HepG2 (cell line): ENCODE measurements around the gene EPHX1. TPM values are rescaled to one million over a fixed set of nuclear protein-coding genes. Genes with fewer than 3 reads are reported as not detected.
A peak's percentile ranks its signal among the peaks of the same experiment; 100 is the strongest.

ENCODE experiments used
- ATAC-seq: fragments of 200-7000 bp; cut with Tn5 transposase; 3 replicates; pipeline ENCODE4 v1.9.1; 2020; ENCODE audit warnings: mild to moderate bottlenecking, moderate library complexity
- BruUV-seq: library from RNA; stranded (reverse); fragments of 400-500 nt; replicated peaks from 2 replicates; lab custom pipeline; 2021; lab: Mats Ljungman, UMichigan
- CTCF ChIA-PET: fragments of 300-600 bp; formaldehyde crosslinking; extraction: SDS; loops from one replicate; lab custom pipeline; 2021; ENCODE audit warnings: low total read pairs, inconsistent platforms, low intra/inter-chr PET ratio; lab: Yijun Ruan, JAX
- POLR2A ChIA-PET: fragments of 350-600 bp; sonication (Branson Sonifier 250); formaldehyde crosslinking; loops from one replicate; lab custom pipeline; 2020; ENCODE audit warnings: antibody characterized with exemption, inconsistent platforms; lab: Yijun Ruan, JAX
- DNase-seq: peaks from one replicate; pipeline ENCODE4 v3.0.0-alpha.2; 2015; ENCODE audit warnings: low spot score
- FAIRE-seq: peaks from 3 replicates; lab custom pipeline; 2011; peaks lifted over from hg19 to GRCh38; lab: Jason Lieb, UNC
- H2AFZ ChIP-seq: one replicate; pipeline ENCODE4 v1.6.1; 2011; ENCODE audit warnings: low read length, inconsistent platforms
- H3K27ac ChIP-seq: fragments of 300-600 bp; 3 replicates; pipeline ENCODE4 v1.8.0; 2011; ENCODE audit warnings: mixed run types, mild to moderate bottlenecking, mixed read lengths, low read length, inconsistent platforms; ENCODE audit not compliant: insufficient read depth; ENCODE audit errors: extremely low read length
- H3K27me3 ChIP-seq, 2 experiments: fragments of 200-600 bp in 1 of 2; 2 replicates in 1 of 2; 3 replicates in 1 of 2; pipeline versions ENCODE4 v1.6.0 to v1.8.0; 2011; ENCODE audit warnings: low read length in 2 of 2, mild to moderate bottlenecking in 2 of 2, moderate library complexity in 2 of 2, inconsistent platforms in 1 of 2; ENCODE audit not compliant: insufficient read depth in 2 of 2, control insufficient read depth in 1 of 2
- H3K36me3 ChIP-seq, 2 experiments: fragments of 200-600 bp in 1 of 2; replicated peaks in 1 of 2; 2 replicates in 1 of 2; 3 replicates in 1 of 2; pipeline versions ENCODE4 v1.5.1 to v1.8.0; 2011; ENCODE audit warnings: low read length in 2 of 2, inconsistent platforms in 1 of 2; ENCODE audit not compliant: insufficient read depth in 2 of 2, control insufficient read depth in 1 of 2
- H3K4me1 ChIP-seq: 2 replicates; pipeline ENCODE4 v1.5.1; 2012; ENCODE audit warnings: low read length, inconsistent platforms; ENCODE audit not compliant: insufficient read depth
- H3K4me2 ChIP-seq: 2 replicates; pipeline ENCODE4 v1.6.0; 2011; ENCODE audit warnings: low read depth, low read length, inconsistent platforms
- H3K4me3 ChIP-seq, 3 experiments: fragments of 200-600 bp in 1 of 3; sonication (generic), shearing (Covaris generic) in 1 of 3; replicated peaks in 1 of 3; 2 replicates each; pipeline ENCODE4 v1.5.1; 2011 to 2016; ENCODE audit warnings: low read length in 3 of 3, inconsistent platforms in 2 of 3, low read depth in 2 of 3, mild to moderate bottlenecking in 2 of 3, control low read depth in 1 of 3, mixed read lengths in 1 of 3; ENCODE audit not compliant: insufficient read depth in 1 of 3
- H3K79me2 ChIP-seq: one replicate; pipeline ENCODE4 v1.6.1; 2011; ENCODE audit warnings: low read length, inconsistent platforms; ENCODE audit not compliant: insufficient read depth
- H3K9ac ChIP-seq: 2 replicates; pipeline ENCODE4 v1.6.0; 2011; ENCODE audit warnings: mild to moderate bottlenecking, low read depth, low read length, inconsistent platforms; ENCODE audit not compliant: insufficient read depth
- H3K9me3 ChIP-seq: 2 replicates; pipeline ENCODE4 v1.5.1; 2012; ENCODE audit warnings: mild to moderate bottlenecking, low read length
- H4K20me1 ChIP-seq: 2 replicates; pipeline ENCODE4 v1.6.0; 2011; ENCODE audit warnings: inconsistent platforms, mild to moderate bottlenecking, low read length, moderate library complexity; ENCODE audit not compliant: insufficient read depth
- PAXIP1 ChIP-seq: sonication (generic); formaldehyde crosslinking; conservative IDR thresholded peaks from 2 replicates; pipeline ENCODE4 v1.4.0; 2020; ENCODE audit warnings: mild to moderate bottlenecking, missing genetic modification reagents, moderate library complexity
- ZBTB33 ChIP-seq: sonication (generic); formaldehyde crosslinking; IDR thresholded peaks from 2 replicates; pipeline ENCODE4 v1.4.0; 2020; ENCODE audit warnings: missing genetic modification reagents
- ZMAT5 ChIP-seq: sonication (generic); formaldehyde crosslinking; IDR thresholded peaks from 2 replicates; pipeline ENCODE4 v1.5.0; 2020; ENCODE audit warnings: mild to moderate bottlenecking, low read depth, missing genetic modification reagents, borderline replicate concordance
- ZSCAN29 ChIP-seq: sonication (generic); formaldehyde crosslinking; conservative IDR thresholded peaks from 2 replicates; pipeline ENCODE4 v1.4.0; 2020; ENCODE audit warnings: mild to moderate bottlenecking, missing genetic modification reagents
- WGBS: methylation state at CpG from one replicate; pipeline ENCODE4 v1.1.6; 2017; ENCODE audit warnings: low lambda C conversion rate; 5-methylcytosine and 5-hydroxymethylcytosine counted together
- in situ Hi-C: cut with HindIII; loops from 2 replicates; pipeline ENCODE4 v1.10.0; 2017; ENCODE audit warnings: low pct_unique_long_range_greater_than_20kb; ENCODE audit not compliant: extremely low pct_ligation_motif_present
- intact Hi-C: fragments of 100-400 bp; cut with micrococcal nuclease; formaldehyde crosslinking; loops from one replicate; pipeline ENCODE4 v1.10.0; 2022; ENCODE audit not compliant: unreplicated experiment
- polyA plus RNA-seq, 8 experiments: library from polyadenylated mRNA; depleted of rRNA in 3 of 8; stranded (reverse) in 7 of 8; unstranded in 1 of 8; fragments of >200 nt; fragmentation: Illumina TruSeq in 4 of 8; extraction: Trizol in 4 of 8; gene quantifications; 2 replicates each; pipeline versions ENCODE4 v1.2.1 to v1.2.3, GENCODE V29; 2011 to 2016; ENCODE audit warnings: low read depth in 4 of 8, missing spikeins in 1 of 8, mixed read lengths in 1 of 8; ENCODE audit not compliant: insufficient read depth in 1 of 8
- total RNA-seq, 5 experiments: library from RNA; depleted of rRNA; stranded (reverse); fragments of >200 nt; fragmentation: Illumina TruSeq; extraction: Trizol; gene quantifications; 2 replicates each; pipeline ENCODE4 v1.2.3, GENCODE V29; 2016; ENCODE audit warnings: low read depth in 1 of 5

The EPHX1 gene
- total and polyA plus RNA-seq, 2 of the 13 experiments (the other 11 are each of a cell fraction or from before 2014, with no cell fraction given), result 27.7 to 36.5 TPM

GRCh38 chr1:225772848-225773247 lies 37.1 kb upstream of the EPHX1 start:
- peaks cover 78% of the 10 kb centered on the region for H3K4me1 ChIP-seq
- 61% methylated on average over 4 of the region's 4 CpGs for WGBS
- no peak overlapping the region; the same call in 1 of the 2 replicates for H3K9ac ChIP-seq
- peak overlapping the region; percentile 59 for H3K4me2 ChIP-seq
- no peak overlapping the region for H2AFZ ChIP-seq
- POLR2A ChIA-PET, result interaction anchor here (1.0 to 5.4 kb wide), 9 partner anchors 36 to 298 kb away, joined by 3 to 33 read pairs (median 5); partner anchors contain the start of gene ENAH
- DNase-seq (no peak), FAIRE-seq (no peak), ATAC-seq (no peak)
- H4K20me1 ChIP-seq, result no peaks in the 10 kb centered on the region
- H3K79me2 ChIP-seq, result peaks cover 1% of the 10 kb centered on the region
- in situ Hi-C loops (loop anchor here (5.0 kb wide), 1 partner anchor 296 kb away; no protein-coding TSS in a partner anchor), intact Hi-C loops (loop anchor here (1.0 to 10.0 kb wide), 7 partner anchors 36 to 292 kb away; partner anchors contain the start of gene ENAH)
- CTCF ChIA-PET, result interaction anchor here (1.5 to 2.4 kb wide), 3 partner anchors 37 to 298 kb away, joined by 4 to 32 read pairs (median 11); no protein-coding TSS in a partner anchor
- TF ChIP-seq ZBTB33 (CRISPR knock-in tag) (peak; percentile 75), ZSCAN29 (CRISPR knock-in tag) (0 out of 2 replicates have a peak, but pooled peaks have one; percentile 34), ZMAT5 (no peak), PAXIP1 (CRISPR knock-in tag) (0 out of 2 replicates have a peak, but pooled peaks have one; percentile 20)
- no peak overlapping the region for H3K27ac ChIP-seq
- no peaks in the 10 kb centered on the region; a peak in 1 of 5 replicates for H3K27me3 ChIP-seq
- no peak overlapping the region for H3K4me3 ChIP-seq
- no peaks in the 10 kb centered on the region for H3K9me3 ChIP-seq
- BruUV-seq, result no TSS peak
- H3K36me3 ChIP-seq, result no peaks in the 10 kb centered on the region
